ENCODE results near the gene FSIP2. TPM values are rescaled to one million over a fixed set of nuclear protein-coding genes. Genes with fewer than 3 reads are reported as not detected.

Gene FSIP2
- polyA plus RNA-seq, 1 experiment, result 0.48 TPM

DNA sequence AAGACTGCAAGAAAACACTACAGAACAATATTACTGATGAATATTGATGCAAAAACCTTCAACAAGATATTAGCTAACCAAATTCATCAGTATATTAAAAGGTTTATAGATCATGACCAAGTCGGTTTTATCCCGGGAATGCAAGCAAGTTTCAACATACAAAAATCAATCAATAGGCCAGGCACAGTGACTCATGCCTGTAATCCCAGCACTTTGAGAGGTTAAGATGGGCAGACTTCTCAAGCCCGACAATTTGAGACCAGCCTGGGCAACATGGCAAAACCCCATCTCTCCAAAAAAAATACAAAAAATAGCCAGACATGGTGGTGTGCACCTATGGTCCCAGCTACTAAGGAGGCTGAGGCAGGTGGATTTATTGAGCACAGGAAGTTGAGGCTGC is 82.9 kb downstream of the FSIP2 start:
- Histone ChIP-seq H3K4me3 (ENCODE audit: low read depth, low read length) (no peak overlapping the region), H3K9me3 (ENCODE audit: control insufficient read depth, insufficient read depth, low read length) (no peaks in the 10 kb centered on the region), H3K27me3 (ENCODE audit: control insufficient read depth, insufficient read depth, low read length) (no peaks in the 10 kb centered on the region), H3K27ac (ENCODE audit: low read depth, low read length) (no peak overlapping the region)
- TF ChIP-seq, protein P1, sequence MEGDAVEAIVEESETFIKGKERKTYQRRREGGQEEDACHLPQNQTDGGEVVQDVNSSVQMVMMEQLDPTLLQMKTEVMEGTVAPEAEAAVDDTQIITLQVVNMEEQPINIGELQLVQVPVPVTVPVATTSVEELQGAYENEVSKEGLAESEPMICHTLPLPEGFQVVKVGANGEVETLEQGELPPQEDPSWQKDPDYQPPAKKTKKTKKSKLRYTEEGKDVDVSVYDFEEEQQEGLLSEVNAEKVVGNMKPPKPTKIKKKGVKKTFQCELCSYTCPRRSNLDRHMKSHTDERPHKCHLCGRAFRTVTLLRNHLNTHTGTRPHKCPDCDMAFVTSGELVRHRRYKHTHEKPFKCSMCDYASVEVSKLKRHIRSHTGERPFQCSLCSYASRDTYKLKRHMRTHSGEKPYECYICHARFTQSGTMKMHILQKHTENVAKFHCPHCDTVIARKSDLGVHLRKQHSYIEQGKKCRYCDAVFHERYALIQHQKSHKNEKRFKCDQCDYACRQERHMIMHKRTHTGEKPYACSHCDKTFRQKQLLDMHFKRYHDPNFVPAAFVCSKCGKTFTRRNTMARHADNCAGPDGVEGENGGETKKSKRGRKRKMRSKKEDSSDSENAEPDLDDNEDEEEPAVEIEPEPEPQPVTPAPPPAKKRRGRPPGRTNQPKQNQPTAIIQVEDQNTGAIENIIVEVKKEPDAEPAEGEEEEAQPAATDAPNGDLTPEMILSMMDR (IDR thresholded peaks at IDR 0.05; ENCODE audit: low read depth, low read length), result no peak
- DNase-seq (ENCODE audit: low read depth, low spot score), result no peak
- POLR2A ChIA-PET, result no interaction called here
- CTCF ChIA-PET, result interaction anchor here (0.6 kb wide), 1 partner anchor 1245 kb away, joined by 3 read pairs; no protein-coding TSS in a partner anchor

DNA sequence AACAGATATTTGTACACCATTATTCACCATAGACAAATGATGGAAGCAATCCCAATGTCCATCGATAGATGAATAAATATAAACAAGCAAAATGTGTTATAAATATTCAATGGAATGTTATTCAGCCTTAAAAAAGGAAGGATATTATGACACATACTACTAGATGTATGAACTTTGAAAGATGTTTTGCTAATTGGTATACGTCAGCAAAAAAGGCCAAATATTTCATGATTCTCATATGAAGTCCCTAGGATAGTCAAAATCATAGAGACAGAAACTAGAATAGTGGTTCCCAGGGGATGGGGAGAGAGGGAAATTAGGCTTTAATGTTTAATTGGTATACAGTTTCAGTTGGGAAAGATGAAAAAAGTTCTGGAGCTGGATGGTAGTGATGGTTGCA is 85.2 kb downstream of the FSIP2 start:
- ChIA-PET POLR2A (no interaction called here), CTCF (no interaction called here)
- H3K27me3 ChIP-seq (ENCODE audit: control insufficient read depth, insufficient read depth, low read length), result no peaks in the 10 kb centered on the region
- no peak overlapping the region for H3K27ac ChIP-seq (ENCODE audit: low read depth, low read length)
- TF ChIP-seq, protein P1 (IDR thresholded peaks at IDR 0.05; ENCODE audit: low read depth, low read length), result no peak
- no peaks in the 10 kb centered on the region for H3K9me3 ChIP-seq (ENCODE audit: control insufficient read depth, insufficient read depth, low read length)
- no peak overlapping the region for H3K4me3 ChIP-seq (ENCODE audit: low read depth, low read length)
- no peak for DNase-seq (ENCODE audit: low read depth, low spot score)

DNA sequence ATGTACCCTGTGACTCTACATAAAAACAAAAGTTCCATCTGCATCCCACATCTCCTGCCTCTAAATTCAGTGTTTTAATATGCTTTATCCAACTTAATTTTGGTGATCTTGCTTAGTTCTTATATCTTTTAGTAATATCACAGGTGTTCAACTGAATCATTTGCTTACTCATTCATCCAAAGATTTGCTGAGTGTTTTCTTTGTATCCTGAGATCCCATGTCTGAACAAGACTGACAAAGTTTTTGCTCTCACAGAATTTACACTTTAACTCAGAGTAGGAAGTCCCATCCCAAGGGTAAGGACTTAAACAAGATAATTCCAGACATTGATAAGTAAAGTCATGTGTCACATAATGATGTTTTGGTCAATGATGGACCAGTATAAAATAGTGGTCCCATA is 87.0 kb downstream of the FSIP2 start:
- no peak overlapping the region for H3K27ac ChIP-seq (ENCODE audit: low read depth, low read length)
- no peak for DNase-seq (ENCODE audit: low read depth, low spot score)
- ChIA-PET CTCF (no interaction called here), POLR2A (no interaction called here)
- no peak overlapping the region for H3K4me3 ChIP-seq (ENCODE audit: low read depth, low read length)
- TF ChIP-seq, protein P1 (IDR thresholded peaks at IDR 0.05; ENCODE audit: low read depth, low read length), result no peak
- H3K9me3 ChIP-seq (ENCODE audit: control insufficient read depth, insufficient read depth, low read length), result no peaks in the 10 kb centered on the region
- H3K27me3 ChIP-seq (ENCODE audit: control insufficient read depth, insufficient read depth, low read length), result no peaks in the 10 kb centered on the region

DNA sequence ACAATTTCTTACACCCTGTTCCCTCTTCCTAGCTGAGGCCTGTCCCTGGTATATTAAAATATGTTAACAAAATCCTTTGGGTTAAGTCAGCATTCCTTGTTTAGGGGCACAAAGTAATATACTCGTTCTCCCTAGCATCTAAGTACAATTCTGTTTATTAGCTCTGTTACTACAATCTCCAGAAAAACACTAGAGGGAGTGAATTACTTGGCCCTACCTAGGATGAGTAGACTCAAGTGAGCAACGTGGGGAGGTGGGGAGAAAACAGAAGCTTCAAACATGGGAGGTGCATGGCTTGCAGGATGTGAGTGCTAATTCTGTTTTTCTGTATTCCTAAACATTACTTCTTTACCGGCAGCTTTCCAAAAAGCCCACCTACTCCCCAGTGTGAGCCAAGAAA is 89.7 kb downstream of the FSIP2 start:
- TF ChIP-seq, protein P1 (IDR thresholded peaks at IDR 0.05; ENCODE audit: low read depth, low read length), result no peak
- Histone ChIP-seq H3K4me3 (ENCODE audit: low read depth, low read length) (no peak overlapping the region), H3K27me3 (ENCODE audit: control insufficient read depth, insufficient read depth, low read length) (no peaks in the 10 kb centered on the region), H3K9me3 (ENCODE audit: control insufficient read depth, insufficient read depth, low read length) (no peaks in the 10 kb centered on the region), H3K27ac (ENCODE audit: low read depth, low read length) (no peak overlapping the region)
- POLR2A ChIA-PET, result no interaction called here
- CTCF ChIA-PET, result interaction anchor here (1.1 to 1.3 kb wide), 2 partner anchors 89 to 430 kb away, joined by 3 to 4 read pairs; partner anchors contain the start of gene FSIP2
- no peak for DNase-seq (ENCODE audit: low read depth, low spot score)

DNA sequence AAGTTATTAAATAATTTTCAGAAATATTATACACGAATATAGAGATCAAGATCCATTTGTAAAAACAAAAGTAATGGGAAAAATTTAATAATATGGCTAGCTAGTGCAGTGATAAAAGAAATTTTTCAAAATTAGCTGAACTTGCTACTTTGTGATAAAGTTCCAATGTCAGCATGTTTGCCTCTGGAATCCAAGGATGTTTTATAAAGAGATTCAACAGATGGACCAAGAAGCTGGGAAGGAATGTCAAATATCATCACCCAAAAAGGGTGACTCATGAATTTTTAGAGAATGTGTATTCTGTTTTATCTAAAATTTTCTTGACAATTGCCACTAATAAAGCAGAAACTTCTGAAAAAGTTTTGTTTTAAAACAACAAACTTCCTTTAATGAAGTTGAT is 95.3 kb downstream of the FSIP2 start:
- POLR2A ChIA-PET, result no interaction called here
- no peak for DNase-seq (ENCODE audit: low read depth, low spot score)

More for the DNA sequence above, 95.3 kb downstream of the FSIP2 start:
- no peaks in the 10 kb centered on the region for H3K27me3 ChIP-seq (ENCODE audit: control insufficient read depth, insufficient read depth, low read length)
- TF ChIP-seq, protein P1 (IDR thresholded peaks at IDR 0.05; ENCODE audit: low read depth, low read length), result no peak
- H3K4me3 ChIP-seq (ENCODE audit: low read depth, low read length), result no peak overlapping the region
- H3K27ac ChIP-seq (ENCODE audit: low read depth, low read length), result no peak overlapping the region
- CTCF ChIA-PET, result no interaction called here
- H3K9me3 ChIP-seq (ENCODE audit: control insufficient read depth, insufficient read depth, low read length), result peaks cover 6% of the 10 kb centered on the region
